HG02798 (cell line): ENCODE data around the gene SIGLEC7.
"Not testable (repeated sequence)": the region's sequence is repeated elsewhere in the genome, so short reads cannot be mapped to it uniquely, and the experiment has no call there.

Experiments used
- ATAC-seq: cut with Tn5 transposase; IDR thresholded peaks from one replicate; pipeline ENCODE4 v1.9.1; 2021; ENCODE audit warnings: mild to moderate bottlenecking; ENCODE audit not compliant: unreplicated experiment, poor library complexity

The SIGLEC7 gene

DNA sequence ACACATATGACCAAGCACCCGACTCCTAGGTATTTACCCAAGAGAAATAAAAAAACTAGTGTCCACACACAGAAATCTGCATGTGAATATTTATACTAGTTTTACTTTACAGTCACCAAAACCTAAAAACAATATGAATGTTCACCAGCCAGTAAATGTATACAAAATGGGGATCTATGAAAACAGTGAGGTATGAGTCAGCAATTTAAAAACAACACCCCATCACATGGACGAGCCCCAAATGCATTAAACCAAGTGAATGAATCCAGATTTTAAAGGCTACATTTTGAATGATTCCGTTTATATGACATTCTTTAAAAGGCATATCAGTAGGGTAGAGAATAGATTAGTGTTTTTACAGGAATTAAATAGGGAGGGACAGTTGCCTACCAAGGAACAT lies 22.1 kb downstream of the SIGLEC7 start:
- no peak for ATAC-seq

- no peak for ATAC-seq
Observed at GRCh38 chr19:51166846-51167490, 24.9 kb downstream of the SIGLEC7 start.

DNA sequence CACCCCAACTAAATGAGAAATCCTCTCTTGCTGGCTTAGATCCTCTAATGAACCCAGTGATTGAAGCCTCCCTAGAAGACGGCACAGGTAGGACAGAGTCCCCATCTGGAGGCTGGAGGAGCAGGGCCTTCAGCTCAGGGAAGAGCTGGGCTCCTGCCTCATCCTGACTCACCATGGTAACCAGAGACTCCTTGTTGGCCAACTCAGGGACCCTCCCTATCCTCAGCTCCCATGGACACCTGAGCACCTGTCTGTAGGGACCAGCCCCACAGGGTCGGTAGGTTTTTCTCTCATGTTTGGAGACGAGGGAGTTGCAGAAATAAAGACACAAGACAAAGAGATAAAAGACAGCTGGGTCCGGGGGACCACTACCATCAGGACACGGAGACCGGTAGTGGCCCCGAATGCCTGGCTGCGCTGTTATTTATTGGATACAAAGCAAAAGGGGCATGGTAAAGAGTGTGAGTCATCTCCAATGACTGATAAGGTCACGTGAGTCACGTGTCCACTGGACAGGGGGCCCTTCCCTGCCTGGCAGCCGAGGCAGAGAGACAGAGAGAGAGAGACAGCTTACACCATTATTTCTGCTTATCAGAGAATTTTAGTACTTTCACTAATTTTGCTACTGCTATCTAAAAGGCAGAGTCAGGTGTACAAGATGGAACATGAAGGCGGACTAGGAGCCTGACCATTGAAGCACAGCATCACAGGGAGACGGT lies 26.6 kb downstream of the SIGLEC7 start:
- no peak for ATAC-seq

DNA sequence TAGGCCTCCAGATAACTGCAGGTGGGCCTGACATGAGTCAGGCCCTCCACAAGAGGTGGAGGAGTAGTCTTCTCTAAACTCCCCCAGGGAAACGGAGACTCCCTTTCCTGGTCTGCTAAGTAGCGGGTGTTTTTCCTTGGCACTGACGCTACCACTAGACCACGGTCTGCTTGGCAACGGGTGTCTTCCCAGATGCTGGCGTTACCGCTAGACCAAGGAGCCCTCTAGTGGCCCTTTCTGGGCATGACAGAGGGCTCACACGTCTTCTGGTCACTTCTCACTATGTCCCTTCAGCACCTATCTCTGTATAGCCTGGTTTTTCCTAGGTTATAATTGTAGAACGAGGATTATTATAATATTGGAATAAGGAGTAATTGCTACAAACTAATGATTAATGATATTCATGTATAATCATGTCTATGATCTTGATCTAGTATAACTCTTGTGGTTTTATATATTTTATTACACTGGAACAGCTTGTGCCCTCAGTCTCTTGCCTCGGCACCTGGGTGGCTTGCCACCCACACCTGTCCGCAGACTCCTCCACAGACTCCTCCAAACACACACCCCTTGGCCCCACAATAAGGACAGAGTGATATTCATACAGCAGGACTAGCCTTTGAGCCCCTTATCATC lies 27.3 kb downstream of the SIGLEC7 start:
- not testable (repeated sequence) for ATAC-seq

GRCh38 chr19:51172223-51172622 lies 30.1 kb downstream of the SIGLEC7 start:
- ATAC-seq, result no peak

DNA sequence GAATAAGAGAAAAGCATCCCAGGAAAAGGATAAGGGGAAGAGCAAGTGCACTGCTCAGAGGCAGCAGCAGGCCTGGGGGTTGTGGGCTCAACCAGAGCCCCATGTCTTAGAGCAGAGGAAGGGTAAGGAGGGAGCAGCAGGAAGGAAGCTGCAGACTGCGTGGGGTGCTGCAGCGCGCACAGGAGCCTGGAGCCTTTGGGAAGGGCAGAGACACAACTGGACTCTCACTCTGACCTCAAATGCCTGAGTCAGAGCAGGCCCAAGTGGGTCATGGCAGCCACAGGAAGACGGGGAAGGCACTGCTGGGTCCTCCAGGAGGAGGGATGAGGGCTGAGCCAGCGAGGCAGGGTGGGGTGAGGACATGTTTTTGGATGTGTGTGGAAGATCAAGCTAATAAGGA lies 31.6 kb downstream of the SIGLEC7 start:
- no peak for ATAC-seq

DNA sequence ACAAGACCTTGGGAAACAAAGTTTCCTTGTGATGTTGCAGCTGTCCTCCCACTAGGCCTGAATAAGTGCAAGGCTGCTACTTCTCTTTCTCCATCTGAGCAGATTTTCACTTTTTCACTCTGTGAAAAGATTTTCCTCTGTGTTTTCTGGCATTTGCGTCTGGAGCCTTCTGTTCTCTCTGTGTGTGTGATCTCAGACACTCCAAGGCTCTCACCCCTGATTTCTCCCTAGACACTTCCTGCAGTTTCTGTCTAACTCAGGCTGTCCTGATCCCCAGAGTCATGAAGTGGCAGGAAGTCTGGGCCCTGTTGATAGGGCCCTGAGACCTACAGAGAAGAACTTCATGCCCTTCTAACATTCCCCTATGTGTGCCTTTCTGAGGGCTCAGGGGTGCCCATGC lies 37.2 kb downstream of the SIGLEC7 start:
- no peak for ATAC-seq

- ATAC-seq, result no peak
Observed at GRCh38 chr19:51181377-51181912, 39.3 kb downstream of the SIGLEC7 start.

DNA sequence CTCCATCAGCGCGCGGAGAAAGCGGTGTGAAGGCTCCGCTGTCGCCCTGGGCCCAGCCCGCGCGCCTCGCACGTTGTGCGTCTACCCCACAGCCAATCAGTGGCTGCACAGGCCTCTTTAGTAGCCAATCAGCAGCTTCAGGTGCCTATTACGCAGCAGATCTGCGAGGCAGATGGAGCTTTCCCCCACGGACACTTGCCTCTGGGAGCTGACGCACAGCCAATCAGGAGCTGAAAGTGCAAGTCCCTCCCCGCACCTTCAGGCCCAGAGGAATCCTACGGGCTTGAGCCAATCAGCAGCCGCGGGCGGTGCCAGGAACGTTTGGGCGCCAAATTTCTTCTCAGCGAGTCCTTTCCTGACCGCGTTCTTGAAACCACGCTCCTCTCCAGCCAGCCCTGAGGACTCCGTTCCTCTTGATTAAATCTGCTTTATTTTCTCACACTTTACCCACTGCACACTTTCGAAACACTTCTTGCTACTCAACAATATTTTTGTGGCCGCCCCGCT lies 39.9 kb downstream of the SIGLEC7 start:
- ATAC-seq, result no peak

- ATAC-seq, result no peak
Observed at GRCh38 chr19:51183629-51184028, 41.5 kb downstream of the SIGLEC7 start.

GRCh38 chr19:51185069-51185867 lies 43.2 kb downstream of the SIGLEC7 start:
- no peak for ATAC-seq

GRCh38 chr19:51185868-51186215 lies 43.7 kb downstream of the SIGLEC7 start:
- no peak for ATAC-seq

GRCh38 chr19:51186323-51186722 lies 44.2 kb downstream of the SIGLEC7 start:
- ATAC-seq, result no peak

GRCh38 chr19:51187395-51188226 lies 45.5 kb downstream of the SIGLEC7 start:
- no peak for ATAC-seq

- no peak for ATAC-seq
Observed at GRCh38 chr19:51188227-51188559, 46.1 kb downstream of the SIGLEC7 start.

- ATAC-seq, result no peak
Observed at GRCh38 chr19:51192689-51193088, 50.6 kb downstream of the SIGLEC7 start.

DNA sequence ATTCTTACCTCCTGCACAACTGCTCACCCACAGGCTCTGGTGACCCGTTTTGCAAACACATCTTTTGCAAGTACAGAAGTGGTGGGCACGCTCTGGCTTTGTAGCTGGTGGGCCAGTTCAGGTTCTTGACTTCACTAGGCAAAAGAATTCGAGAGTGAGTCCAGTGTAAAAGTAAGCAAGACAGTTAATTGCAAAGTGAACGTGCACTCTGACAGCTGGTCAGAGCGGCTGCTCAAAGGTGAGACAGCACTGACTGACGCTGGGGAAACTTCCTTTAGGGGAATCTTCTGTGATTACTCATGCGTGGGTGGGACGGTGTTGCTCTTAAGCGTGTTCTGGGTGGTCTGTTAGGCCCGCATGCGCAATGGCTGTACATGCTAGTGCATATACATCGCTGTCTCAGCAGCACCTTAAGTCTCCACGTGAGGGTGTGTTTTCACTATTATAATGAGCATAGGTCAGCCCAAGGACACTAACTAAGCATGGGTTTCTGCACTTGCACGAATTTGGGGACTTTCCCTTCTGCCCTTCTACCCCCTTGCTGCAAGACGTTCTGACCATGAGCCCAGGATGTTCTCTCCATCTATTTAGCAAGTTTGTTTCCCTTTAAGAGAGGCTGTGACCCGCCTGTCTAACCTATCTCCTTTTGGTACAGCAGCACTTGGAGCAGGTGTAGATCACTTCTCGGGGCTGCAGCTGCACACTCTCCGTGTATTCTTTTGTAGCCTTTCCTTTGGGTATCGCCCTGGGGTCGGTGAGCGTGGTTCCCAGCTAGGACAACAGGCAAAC lies 52.6 kb downstream of the SIGLEC7 start:
- peak; percentile 47 for ATAC-seq

DNA sequence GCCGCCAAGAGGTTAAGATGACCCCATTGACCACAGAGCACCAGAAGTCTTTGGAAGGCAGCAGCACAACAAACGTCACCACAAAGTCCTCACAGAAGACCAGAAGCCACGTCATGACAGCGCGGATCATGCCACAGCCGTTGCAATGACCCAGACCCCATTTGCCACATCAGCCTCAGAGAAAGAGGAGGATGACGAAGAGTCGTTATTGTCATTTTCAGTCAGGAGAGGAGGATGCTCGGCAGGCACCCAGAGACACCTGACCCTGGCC lies 53.1 kb downstream of the SIGLEC7 start:
- ATAC-seq, result no peak

DNA sequence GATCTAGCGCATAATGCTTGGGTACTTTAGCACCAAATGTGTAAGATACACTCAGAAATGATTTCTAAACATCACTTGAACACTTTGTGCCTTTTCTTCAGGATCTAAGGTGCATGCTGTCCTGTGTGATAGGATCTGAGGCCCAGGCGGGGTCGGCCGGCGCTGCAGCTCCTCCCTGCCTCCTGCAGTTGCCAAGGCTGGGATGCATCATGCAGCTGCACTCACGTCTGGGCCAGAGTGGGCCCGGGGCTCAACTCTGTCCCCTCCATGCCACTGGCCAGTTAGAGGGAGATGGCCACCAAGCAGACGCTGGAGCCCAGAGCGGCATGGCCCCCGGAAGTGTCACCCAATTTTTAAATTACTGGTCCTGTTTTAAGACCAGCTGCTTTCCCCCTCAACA lies 53.5 kb downstream of the SIGLEC7 start:
- ATAC-seq, result no peak
